Posterior cingulate gyrus (tissue), 11 donors: ENCODE results near the gene SLC34A2.
"Not testable (repeated sequence)": the region's sequence is repeated elsewhere in the genome, so short reads cannot be mapped to it uniquely, and the experiment has no call there.

Source experiments
- DNase-seq, 10 donors: peaks; one replicate each; pipeline versions ENCODE4 v3.0.0 to v3.0.0-alpha.2; 2020 to 2021; ENCODE audit warnings: mixed read lengths in 3 of 10
- intact Hi-C: fragments of 100-400 bp; cut with DNase I; formaldehyde crosslinking; loops from one replicate; pipeline ENCODE4 v1.15.1; 2023

SLC34A2 gene

GRCh38 chr4:25661441-25661840 is 5.8 kb downstream of the SLC34A2 start:
- intact Hi-C loops = not testable (repeated sequence)
- peak in 1 of 10 donors; percentile 14 for DNase-seq

- intact Hi-C loops = no loop called here
- peak in 2 of 10 donors; percentile 30 to 32 for DNase-seq
These were observed 6.7 kb downstream of the SLC34A2 start for GRCh38 chr4:25662306-25662705.

- DNase-seq = peak in 2 of 10 donors; percentile 2 to 43
- intact Hi-C loops = no loop called here
These were observed 8.1 kb downstream of the SLC34A2 start for GRCh38 chr4:25663781-25664180.

GRCh38 chr4:25666031-25666630 is 10.5 kb downstream of the SLC34A2 start:
- DNase-seq = peak in 1 of 10 donors; percentile 12
- intact Hi-C loops = no loop called here

GRCh38 chr4:25667931-25668557 is 12.4 kb downstream of the SLC34A2 start:
- DNase-seq = peak in 1 of 10 donors; percentile 67
- intact Hi-C loops = no loop called here

- peak in 1 of 10 donors; percentile 35 for DNase-seq
- intact Hi-C loops = no loop called here
These were observed 15.3 kb downstream of the SLC34A2 start for GRCh38 chr4:25670991-25671390.

GRCh38 chr4:25672756-25673155 is 17.1 kb downstream of the SLC34A2 start:
- no peak for DNase-seq

GRCh38 chr4:25674386-25674785 is 18.7 kb downstream of the SLC34A2 start:
- DNase-seq = peak in 1 of 10 donors; percentile 75
- intact Hi-C loops = no loop called here

More at GRCh38 chr4:25672756-25673155, 17.1 kb downstream of the SLC34A2 start:
- intact Hi-C loops = no loop called here

GRCh38 chr4:25676221-25676620 is 20.6 kb downstream of the SLC34A2 start:
- DNase-seq = peak in 1 of 10 donors; percentile 69
- intact Hi-C loops = no loop called here

GRCh38 chr4:25677157-25677556 is 21.5 kb downstream of the SLC34A2 start:
- DNase-seq = peak in 1 of 10 donors; percentile 39
- intact Hi-C loops = no loop called here

GRCh38 chr4:25677943-25678342 is 22.3 kb downstream of the SLC34A2 start:
- peak in 1 of 10 donors; percentile 59 for DNase-seq
- intact Hi-C loops = no loop called here

- no peak for DNase-seq
- intact Hi-C loops = no loop called here
These were observed 32.1 kb downstream of the SLC34A2 start for GRCh38 chr4:25687773-25688172.

GRCh38 chr4:25694466-25694865 is 38.8 kb downstream of the SLC34A2 start:
- DNase-seq = no peak
- intact Hi-C loops = no loop called here

GRCh38 chr4:25696409-25696808 is 40.8 kb downstream of the SLC34A2 start:
- DNase-seq = peak in 1 of 10 donors; percentile 45
- intact Hi-C loops = no loop called here

- intact Hi-C loops = no loop called here
- DNase-seq = no peak
These were observed 41.9 kb downstream of the SLC34A2 start for GRCh38 chr4:25697516-25697915.

- intact Hi-C loops = no loop called here
- DNase-seq = no peak
These were observed 45.0 kb downstream of the SLC34A2 start for GRCh38 chr4:25700661-25701060.

- DNase-seq = peak in 9 of 10 donors; percentile 14 to 91 (median 31)
- intact Hi-C loops = no loop called here
These were observed 47.2 kb downstream of the SLC34A2 start for GRCh38 chr4:25702848-25703247.

- intact Hi-C loops = no loop called here
- no peak for DNase-seq
These were observed 48.2 kb downstream of the SLC34A2 start for GRCh38 chr4:25703731-25704388.

GRCh38 chr4:25704516-25704915 is 48.9 kb downstream of the SLC34A2 start:
- DNase-seq = no peak
- intact Hi-C loops = no loop called here

GRCh38 chr4:25710637-25711036 is 55.0 kb downstream of the SLC34A2 start:
- intact Hi-C loops = no loop called here

GRCh38 chr4:25712611-25713010 is 57.0 kb downstream of the SLC34A2 start:
- no peak for DNase-seq
- intact Hi-C loops = no loop called here

More at GRCh38 chr4:25710637-25711036, 55.0 kb downstream of the SLC34A2 start:
- no peak for DNase-seq

GRCh38 chr4:25713812-25714211 is 58.2 kb downstream of the SLC34A2 start:
- no peak for DNase-seq
- intact Hi-C loops = no loop called here
